SK-N-SH (cell line): ENCODE results near the gene CSNK1G2. TPM values are rescaled to one million over a fixed set of nuclear protein-coding genes. Genes with fewer than 3 reads are reported as not detected.

Source experiments
- CTCF ChIA-PET: fragments of 300-600, 350-600 bp; formaldehyde crosslinking; extraction: SDS; loops from one replicate; lab custom pipeline; 2021; lab: Yijun Ruan, JAX
- POLR2A ChIA-PET: fragments of 350-600 bp; sonication (Branson Sonifier 250); formaldehyde crosslinking; extraction: SDS; loops from one replicate; lab custom pipeline; 2020; ENCODE audit warnings: antibody characterized with exemption, inconsistent platforms; lab: Yijun Ruan, JAX
- DNase-seq: peaks from one replicate; pipeline ENCODE4 v3.0.0; 2012
- H2AFZ ChIP-seq: fragments of 200-600 bp; sonication (generic); 2 replicates; pipeline ENCODE4 v1.8.1; 2016; ENCODE audit warnings: antibody characterized with exemption, mild to moderate bottlenecking, low read depth
- H3F3A ChIP-seq: fragments of 200-600 bp; sonication (generic); replicated peaks from 2 replicates; pipeline ENCODE3; 2016; ENCODE audit warnings: antibody characterized with exemption, mild to moderate bottlenecking; ENCODE audit not compliant: insufficient read depth
- H3K27ac ChIP-seq, 2 experiments: fragments of 200-500 bp in 1 of 2; fragments of 200-600 bp in 1 of 2; sonication (Bioruptor generic) in 1 of 2; sonication (generic), shearing (Covaris generic) in 1 of 2; 2 replicates each; pipeline versions ENCODE4 v1.5.1 to v1.6.1; 2014 to 2016; ENCODE audit warnings: low read depth in 2 of 2, inconsistent platforms in 1 of 2, low read length in 1 of 2, mild to moderate bottlenecking in 1 of 2, mixed read lengths in 1 of 2
- H3K27me3 ChIP-seq: fragments of 200-600 bp; sonication (generic), shearing (Covaris generic); 2 replicates; pipeline ENCODE4 v1.6.1; 2016; ENCODE audit warnings: mixed run types; ENCODE audit not compliant: insufficient read depth
- H3K36me3 ChIP-seq, 2 experiments: fragments of 200-500 bp in 1 of 2; fragments of 200-600 bp in 1 of 2; sonication (Bioruptor generic) in 1 of 2; sonication (generic) in 1 of 2; replicated peaks in 1 of 2; 2 replicates each; pipeline versions ENCODE3 to v1.5.1; 2014 to 2016; ENCODE audit warnings: low read length in 1 of 2, mild to moderate bottlenecking in 1 of 2; ENCODE audit not compliant: insufficient read depth in 2 of 2, control insufficient read depth in 1 of 2
- H3K4me1 ChIP-seq, 2 experiments: fragments of 200-500 bp in 1 of 2; fragments of 200-600 bp in 1 of 2; sonication (Bioruptor generic) in 1 of 2; sonication (generic), shearing (Covaris generic) in 1 of 2; 2 replicates each; pipeline versions ENCODE4 v1.5.1 to v1.6.1; 2014 to 2016; ENCODE audit warnings: low read depth in 1 of 2, low read length in 1 of 2, mixed run types in 1 of 2; ENCODE audit not compliant: insufficient read depth in 2 of 2, control insufficient read depth in 1 of 2
- H3K4me2 ChIP-seq: fragments of 200-600 bp; sonication (generic), shearing (Covaris generic); 2 replicates; pipeline ENCODE4 v1.6.1; 2017; ENCODE audit warnings: mixed run types
- H3K4me3 ChIP-seq, 2 experiments: fragments of 200-500 bp in 1 of 2; fragments of 200-600 bp in 1 of 2; sonication (Bioruptor generic) in 1 of 2; sonication (generic), shearing (Covaris generic) in 1 of 2; 2 replicates each; pipeline versions ENCODE4 v1.5.1 to v1.8.1; 2014 to 2016; ENCODE audit warnings: low read depth in 2 of 2, inconsistent platforms in 1 of 2, low read length in 1 of 2, mild to moderate bottlenecking in 1 of 2, mixed read lengths in 1 of 2, moderate library complexity in 1 of 2
- H3K79me2 ChIP-seq: fragments of 200-600 bp; sonication (generic); 2 replicates; pipeline ENCODE4 v1.8.1; 2017; ENCODE audit warnings: mild to moderate bottlenecking; ENCODE audit not compliant: insufficient read depth
- H3K9ac ChIP-seq: fragments of 200-600 bp; sonication (generic); 2 replicates; pipeline ENCODE4 v1.6.1; 2017; ENCODE audit warnings: mixed run types
- H3K9me2 ChIP-seq: fragments of 200-600 bp; sonication (generic); 2 replicates; pipeline ENCODE4 v1.6.1; 2017; ENCODE audit warnings: mixed run types
- H3K9me3 ChIP-seq: fragments of 200-600 bp; sonication (generic); 2 replicates; pipeline ENCODE4 v1.6.1; 2017; ENCODE audit warnings: mixed run types, mild to moderate bottlenecking, moderate library complexity
- H4K20me1 ChIP-seq: fragments of 200-600 bp; sonication (generic); 2 replicates; pipeline ENCODE4 v1.6.1; 2017; ENCODE audit warnings: mild to moderate bottlenecking, mixed run types; ENCODE audit not compliant: insufficient read depth
- CHD2 ChIP-seq: fragments of 150-350 bp; IDR thresholded peaks from 2 replicates; pipeline ENCODE4 v1.6.1; 2018; ENCODE audit warnings: low read length; ENCODE audit not compliant: partially characterized antibody
- ELF1 ChIP-seq: IDR thresholded peaks from 2 replicates; pipeline ENCODE4 v1.4.0; 2012
- EP300 ChIP-seq, 2 experiments: IDR thresholded peaks; 2 replicates each; pipeline versions ENCODE4 v1.4.0 to v1.6.1; 2012; ENCODE audit warnings: borderline replicate concordance in 1 of 2, low read depth in 1 of 2, low read length in 1 of 2
- FOSL2 ChIP-seq: IDR thresholded peaks from 2 replicates; pipeline ENCODE4 v1.4.0; 2012; ENCODE audit warnings: low read depth, mild to moderate bottlenecking, moderate library complexity, borderline replicate concordance
- FOXJ3 ChIP-seq: sonication (generic); formaldehyde crosslinking; IDR thresholded peaks from 2 replicates; pipeline ENCODE4 v1.5.1; 2020; ENCODE audit warnings: mild to moderate bottlenecking, missing genetic modification reagents
- GATA2 ChIP-seq: sonication (generic); formaldehyde crosslinking; IDR thresholded peaks from 2 replicates; pipeline ENCODE4 v1.5.0; 2020; ENCODE audit warnings: mild to moderate bottlenecking, missing genetic modification reagents
- JUND ChIP-seq: IDR thresholded peaks from 2 replicates; pipeline ENCODE4 v1.4.0; 2012
- MEF2A ChIP-seq: IDR thresholded peaks from 2 replicates; pipeline ENCODE4 v1.4.0; 2012; ENCODE audit warnings: low read depth, borderline replicate concordance
- MXI1 ChIP-seq: IDR thresholded peaks from 2 replicates; pipeline ENCODE4 v1.6.1; 2012; ENCODE audit warnings: mild to moderate bottlenecking, low read depth, low read length, improper control_type of control experiment
- NFIC ChIP-seq: IDR thresholded peaks from 2 replicates; pipeline ENCODE4 v1.4.0; 2012; ENCODE audit warnings: borderline replicate concordance
- POLR2AphosphoS5 ChIP-seq: IDR thresholded peaks from 2 replicates; pipeline ENCODE4 v1.6.1; 2012; ENCODE audit warnings: low read depth, low read length
- RCOR1 ChIP-seq: fragments of 150-350 bp; IDR thresholded peaks from 2 replicates; pipeline ENCODE4 v1.6.1; 2017; ENCODE audit warnings: antibody characterized with exemption, low read length
- SIN3A ChIP-seq: IDR thresholded peaks from 2 replicates; pipeline ENCODE4 v1.6.1; 2012; ENCODE audit warnings: low read depth, mild to moderate bottlenecking, low read length, moderate library complexity, borderline replicate concordance
- SMC3 ChIP-seq: IDR thresholded peaks from 2 replicates; pipeline ENCODE4 v1.6.1; 2012; ENCODE audit warnings: low read depth, low read length, improper control_type of control experiment
- TEAD4 ChIP-seq: IDR thresholded peaks from 2 replicates; pipeline ENCODE4 v1.4.0; 2012; ENCODE audit warnings: mild to moderate bottlenecking, borderline replicate concordance; ENCODE audit not compliant: insufficient read depth
- YY1 ChIP-seq: IDR thresholded peaks from 2 replicates; pipeline ENCODE4 v1.4.0; 2012; ENCODE audit warnings: low read depth, mild to moderate bottlenecking
- WGBS: methylation state at CpG from one replicate; pipeline ENCODE4 v1.1.6; 2017; ENCODE audit warnings: low lambda C conversion rate; 5-methylcytosine and 5-hydroxymethylcytosine counted together
- polyA plus RNA-seq, 3 experiments: library from polyadenylated mRNA; depleted of rRNA; stranded (reverse); fragments of >200 nt; gene quantifications; 2 replicates each; pipeline ENCODE4 v1.2.3, GENCODE V29; 2012
- TF ChIP-seq, protein P1 (sequence below): fragments of 200-600 bp; sonication (generic); IDR thresholded peaks from 2 replicates; pipeline ENCODE4 v1.6.1; 2017; ENCODE audit warnings: antibody characterized with exemption, mild to moderate bottlenecking, moderate library complexity
- TF ChIP-seq, protein P2 (sequence below): fragments of 150-350 bp; IDR thresholded peaks from 2 replicates; pipeline ENCODE4 v1.6.1; 2017; ENCODE audit warnings: antibody characterized with exemption, low read length, low read depth, borderline replicate concordance
- TF ChIP-seq, protein P3 (sequence below): fragments of 150-350 bp; IDR thresholded peaks from 2 replicates; pipeline ENCODE4 v1.6.1; 2016; ENCODE audit warnings: mild to moderate bottlenecking, low read depth, low read length
- TF ChIP-seq, protein P4 (sequence below): IDR thresholded peaks from 2 replicates; pipeline ENCODE4 v1.4.0; 2012; ENCODE audit warnings: low read depth, borderline replicate concordance

Gene CSNK1G2
- polyA plus RNA-seq, 1 of the 3 experiments (the other 2 are of a cell fraction) = 79.4 TPM

DNA sequence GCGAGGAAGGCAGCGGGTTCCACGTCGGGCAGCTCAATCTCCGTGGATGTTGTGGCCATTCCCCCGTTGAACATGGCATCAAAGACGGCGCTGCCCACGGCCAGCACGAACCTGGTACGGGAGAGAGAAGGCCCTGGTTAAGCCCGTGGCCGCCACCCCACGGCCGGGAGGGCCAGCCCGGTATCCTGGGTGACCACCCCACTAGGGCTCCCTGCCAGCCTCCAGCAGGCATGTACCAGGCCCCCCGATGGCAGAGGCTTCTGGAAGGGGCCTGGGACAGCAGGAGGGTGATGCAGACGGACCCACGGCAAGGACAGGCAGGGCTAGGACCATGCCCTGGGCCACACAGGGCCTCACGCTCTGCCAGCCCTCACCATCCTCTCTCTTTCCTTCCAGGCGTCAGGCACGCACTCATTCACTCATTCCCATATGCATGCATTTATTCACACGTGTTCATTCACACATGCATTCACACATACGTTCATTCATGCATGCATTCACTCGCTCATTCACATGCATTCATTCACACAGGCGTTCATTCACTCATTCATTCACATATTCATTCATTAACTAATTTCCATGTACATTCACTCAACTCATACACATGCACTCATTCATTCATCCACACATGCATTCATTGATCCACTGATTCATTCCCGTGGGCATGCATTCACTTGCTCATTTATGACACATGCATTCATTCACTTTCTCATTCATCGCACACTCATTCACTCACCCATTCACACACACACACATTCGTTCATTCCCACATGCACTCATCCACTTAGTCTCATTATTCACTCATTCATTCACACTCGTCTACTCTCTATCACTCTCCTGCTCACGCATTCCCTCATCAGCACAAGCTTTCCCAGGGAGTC, 56.6 kb downstream of the CSNK1G2 start:
- Histone ChIP-seq H3K9me3 (no peaks in the 10 kb centered on the region), H3K4me3 (no peak overlapping the region), H3K27me3 (no peaks in the 10 kb centered on the region), H3K79me2 (peaks cover 13% of the 10 kb centered on the region; the same call in 1 of the 2 replicates), H4K20me1 (peaks cover 5% of the 10 kb centered on the region; the same call in 1 of the 2 replicates), H3K4me2 (no peak overlapping the region), H3K36me3 (peaks cover 16 to 20% of the 10 kb centered on the region in 2 experiments), H3F3A (peaks cover 10% of the 10 kb centered on the region), H3K9me2 (no peaks in the 10 kb centered on the region), H2AFZ (no peak overlapping the region), H3K9ac (no peak overlapping the region), H3K4me1 (no peaks in the 10 kb centered on the region), H3K27ac (no peak overlapping the region)
- DNase-seq = no peak
- 96% methylated on average over 17 of the region's 31 CpGs for WGBS
- ChIA-PET CTCF (interaction anchor here (0.7 kb wide), 1 partner anchor 51 kb away, joined by 3 read pairs; no protein-coding TSS in a partner anchor), POLR2A (no interaction called here)
- TF ChIP-seq SMC3 = no peak

DNA sequence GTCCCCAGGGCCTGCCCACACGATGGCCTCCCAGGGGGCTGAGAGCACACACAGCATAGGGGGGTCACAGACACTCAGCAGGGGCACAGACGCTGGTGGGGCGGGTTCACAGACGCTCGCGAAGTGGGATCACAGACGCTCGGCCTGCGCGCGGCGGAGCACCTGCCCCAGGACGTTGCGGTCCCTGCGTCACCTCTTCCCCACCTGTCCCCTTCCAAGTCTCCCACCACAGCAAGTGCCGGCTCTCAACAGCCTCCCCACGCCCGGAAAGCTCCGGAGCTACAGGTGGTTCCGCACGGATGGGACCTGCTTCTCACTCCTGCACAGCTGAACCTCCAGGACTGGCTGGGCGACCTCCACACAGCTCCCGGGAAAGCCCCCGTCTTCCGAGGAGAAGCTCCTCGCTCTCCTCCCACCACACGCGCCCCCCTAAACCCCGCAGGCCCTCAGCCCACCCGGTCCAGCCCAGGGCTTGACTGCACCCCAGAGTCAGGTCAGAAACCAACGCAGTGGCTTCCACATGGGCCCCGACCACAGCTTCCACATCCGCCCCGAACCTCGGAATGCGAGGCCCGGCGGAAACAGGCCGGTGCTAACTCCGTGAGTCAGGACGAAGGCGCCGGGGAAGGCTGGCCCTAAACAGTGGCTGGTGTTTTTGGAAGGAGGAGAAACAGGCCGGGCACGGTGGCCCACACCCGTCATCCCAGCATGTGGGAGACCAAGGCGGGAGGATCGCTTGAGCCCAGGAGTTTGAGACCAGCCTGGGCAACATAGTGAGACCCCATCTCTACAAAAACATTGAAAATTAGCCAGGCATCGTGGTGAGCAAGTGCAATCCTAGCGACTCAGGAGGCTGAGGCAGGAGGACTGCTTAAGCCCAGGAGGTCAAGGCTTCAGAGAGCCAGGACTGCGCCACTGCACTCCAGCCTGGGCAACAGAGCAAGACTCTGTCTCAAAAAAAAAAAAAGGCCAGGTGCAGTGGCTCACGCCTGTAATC, 58.0 kb downstream of the CSNK1G2 start:
- Histone ChIP-seq H3K9me2 (no peaks in the 10 kb centered on the region), H2AFZ (no peak overlapping the region), H3K4me2 (no peak overlapping the region), H3K4me3 (no peak overlapping the region), H3K79me2 (peaks cover 25% of the 10 kb centered on the region; the same call in 1 of the 2 replicates), H4K20me1 (peaks cover 5% of the 10 kb centered on the region; the same call in 1 of the 2 replicates), H3K9ac (no peak overlapping the region), H3K9me3 (no peaks in the 10 kb centered on the region), H3K27ac (no peak overlapping the region), H3F3A (peaks cover 10% of the 10 kb centered on the region), H3K4me1 (no peaks in the 10 kb centered on the region), H3K36me3 (peaks cover 12 to 25% of the 10 kb centered on the region in 2 experiments), H3K27me3 (no peaks in the 10 kb centered on the region)
- no peak for DNase-seq
- WGBS = 98% methylated on average over 35 of the region's 52 CpGs
- ChIA-PET CTCF (interaction anchor here (0.7 kb wide), 1 partner anchor 122 kb away, joined by 3 read pairs; no protein-coding TSS in a partner anchor), POLR2A (no interaction called here)
- TF ChIP-seq POLR2AphosphoS5 (no peak), FOSL2 (no peak), EP300 (IDR thresholded peaks at IDR 0.05; ENCODE audit: borderline replicate concordance in 1 of 2, low read depth in 1 of 2, low read length in 1 of 2) (no peak), CHD2 (no peak), MEF2A (no peak), FOXJ3 (CRISPR knock-in tag) (no peak), NFIC (no peak), GATA2 (CRISPR knock-in tag) (no peak), ELF1 (no peak), SIN3A (no peak), JUND (no peak), RCOR1 (no peak), MXI1 (no peak), TEAD4 (no peak), YY1 (no peak)
- TF ChIP-seq, protein P1, sequence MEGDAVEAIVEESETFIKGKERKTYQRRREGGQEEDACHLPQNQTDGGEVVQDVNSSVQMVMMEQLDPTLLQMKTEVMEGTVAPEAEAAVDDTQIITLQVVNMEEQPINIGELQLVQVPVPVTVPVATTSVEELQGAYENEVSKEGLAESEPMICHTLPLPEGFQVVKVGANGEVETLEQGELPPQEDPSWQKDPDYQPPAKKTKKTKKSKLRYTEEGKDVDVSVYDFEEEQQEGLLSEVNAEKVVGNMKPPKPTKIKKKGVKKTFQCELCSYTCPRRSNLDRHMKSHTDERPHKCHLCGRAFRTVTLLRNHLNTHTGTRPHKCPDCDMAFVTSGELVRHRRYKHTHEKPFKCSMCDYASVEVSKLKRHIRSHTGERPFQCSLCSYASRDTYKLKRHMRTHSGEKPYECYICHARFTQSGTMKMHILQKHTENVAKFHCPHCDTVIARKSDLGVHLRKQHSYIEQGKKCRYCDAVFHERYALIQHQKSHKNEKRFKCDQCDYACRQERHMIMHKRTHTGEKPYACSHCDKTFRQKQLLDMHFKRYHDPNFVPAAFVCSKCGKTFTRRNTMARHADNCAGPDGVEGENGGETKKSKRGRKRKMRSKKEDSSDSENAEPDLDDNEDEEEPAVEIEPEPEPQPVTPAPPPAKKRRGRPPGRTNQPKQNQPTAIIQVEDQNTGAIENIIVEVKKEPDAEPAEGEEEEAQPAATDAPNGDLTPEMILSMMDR = no peak
- TF ChIP-seq, protein P2, sequence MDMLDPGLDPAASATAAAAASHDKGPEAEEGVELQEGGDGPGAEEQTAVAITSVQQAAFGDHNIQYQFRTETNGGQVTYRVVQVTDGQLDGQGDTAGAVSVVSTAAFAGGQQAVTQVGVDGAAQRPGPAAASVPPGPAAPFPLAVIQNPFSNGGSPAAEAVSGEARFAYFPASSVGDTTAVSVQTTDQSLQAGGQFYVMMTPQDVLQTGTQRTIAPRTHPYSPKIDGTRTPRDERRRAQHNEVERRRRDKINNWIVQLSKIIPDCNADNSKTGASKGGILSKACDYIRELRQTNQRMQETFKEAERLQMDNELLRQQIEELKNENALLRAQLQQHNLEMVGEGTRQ = no peak
- TF ChIP-seq, protein P3, sequence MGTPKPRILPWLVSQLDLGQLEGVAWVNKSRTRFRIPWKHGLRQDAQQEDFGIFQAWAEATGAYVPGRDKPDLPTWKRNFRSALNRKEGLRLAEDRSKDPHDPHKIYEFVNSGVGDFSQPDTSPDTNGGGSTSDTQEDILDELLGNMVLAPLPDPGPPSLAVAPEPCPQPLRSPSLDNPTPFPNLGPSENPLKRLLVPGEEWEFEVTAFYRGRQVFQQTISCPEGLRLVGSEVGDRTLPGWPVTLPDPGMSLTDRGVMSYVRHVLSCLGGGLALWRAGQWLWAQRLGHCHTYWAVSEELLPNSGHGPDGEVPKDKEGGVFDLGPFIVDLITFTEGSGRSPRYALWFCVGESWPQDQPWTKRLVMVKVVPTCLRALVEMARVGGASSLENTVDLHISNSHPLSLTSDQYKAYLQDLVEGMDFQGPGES = no peak
- TF ChIP-seq, protein P4, sequence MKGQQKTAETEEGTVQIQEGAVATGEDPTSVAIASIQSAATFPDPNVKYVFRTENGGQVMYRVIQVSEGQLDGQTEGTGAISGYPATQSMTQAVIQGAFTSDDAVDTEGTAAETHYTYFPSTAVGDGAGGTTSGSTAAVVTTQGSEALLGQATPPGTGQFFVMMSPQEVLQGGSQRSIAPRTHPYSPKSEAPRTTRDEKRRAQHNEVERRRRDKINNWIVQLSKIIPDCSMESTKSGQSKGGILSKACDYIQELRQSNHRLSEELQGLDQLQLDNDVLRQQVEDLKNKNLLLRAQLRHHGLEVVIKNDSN = no peak
